HG02981 (cell line): ENCODE results near the gene DDC.
"Not testable (repeated sequence)": the region's sequence is repeated elsewhere in the genome, so short reads cannot be mapped to it uniquely, and the experiment has no call there.

Experiments
- ATAC-seq: cut with Tn5 transposase; IDR thresholded peaks from one replicate; pipeline ENCODE4 v1.9.1; 2021; ENCODE audit warnings: mild to moderate bottlenecking, moderate library complexity; ENCODE audit not compliant: unreplicated experiment

Gene DDC

DNA sequence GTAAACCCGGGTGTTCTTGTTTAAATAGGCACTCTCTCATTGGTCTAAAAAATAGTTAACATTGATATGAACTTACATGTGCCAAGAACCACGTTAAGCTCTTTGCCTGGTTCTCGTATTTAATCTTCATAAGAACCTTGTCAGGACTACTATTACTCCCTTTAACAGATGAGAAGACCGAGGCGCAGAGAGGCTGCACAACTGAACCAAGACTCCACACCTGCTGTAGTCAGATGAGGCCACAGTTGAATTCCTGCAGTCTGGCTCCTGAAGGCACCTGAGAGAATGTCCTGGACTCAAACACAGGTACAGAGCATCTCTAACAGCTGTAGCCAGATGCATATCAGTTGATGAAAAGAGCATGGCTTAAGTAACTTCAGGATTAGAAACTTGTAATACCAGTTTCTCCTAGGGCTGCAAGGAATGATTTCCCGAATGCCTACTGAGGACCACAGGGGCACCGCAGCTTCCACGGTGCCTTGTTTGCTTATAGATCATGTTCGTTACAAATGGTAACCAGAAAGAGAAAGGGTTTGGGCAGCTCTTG, 9.5 kb downstream of the DDC start:
- ATAC-seq, result no peak

DNA sequence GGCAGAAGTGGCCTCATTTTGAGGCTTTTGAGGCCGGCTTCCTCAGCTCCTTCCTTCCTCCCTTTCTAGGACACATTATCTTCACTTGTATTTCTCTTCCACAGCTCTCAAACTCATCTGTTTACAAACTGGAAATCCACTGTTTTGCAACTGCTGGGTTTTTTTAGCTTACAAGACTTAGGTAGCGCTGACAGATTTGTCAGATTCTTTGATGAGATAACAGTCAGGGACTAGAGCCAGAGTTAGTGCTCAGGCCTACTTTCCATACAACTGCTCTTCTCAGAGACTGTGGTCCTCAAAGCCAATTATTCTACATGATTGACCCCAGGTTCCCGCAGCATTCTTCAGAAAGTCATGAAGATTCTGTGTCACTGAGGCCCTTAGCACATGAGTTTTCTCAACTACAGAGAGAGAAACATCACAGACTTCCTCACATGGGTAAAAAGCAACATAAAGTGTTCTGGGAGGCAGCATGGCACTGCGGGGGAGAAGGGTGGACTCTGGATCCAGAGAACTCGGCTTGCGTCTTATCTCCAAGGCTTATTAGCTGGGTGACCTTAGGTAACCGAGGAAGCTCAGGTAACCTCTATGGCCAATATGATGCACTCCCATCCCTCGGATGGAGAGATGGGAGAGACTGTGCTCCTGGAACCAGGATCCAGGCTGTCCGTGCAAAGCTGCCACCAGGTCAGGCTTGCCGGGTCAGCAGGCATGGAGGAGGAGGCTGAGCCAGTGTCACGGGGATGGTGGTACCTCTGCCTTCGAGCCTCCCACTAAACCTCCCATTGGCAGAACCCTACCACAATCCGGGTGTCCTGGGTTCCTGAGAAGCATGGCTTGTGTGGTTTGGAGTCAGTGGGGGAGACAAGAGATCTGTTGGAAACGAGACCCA, 10.5 kb downstream of the DDC start:
- ATAC-seq, result no peak

DNA sequence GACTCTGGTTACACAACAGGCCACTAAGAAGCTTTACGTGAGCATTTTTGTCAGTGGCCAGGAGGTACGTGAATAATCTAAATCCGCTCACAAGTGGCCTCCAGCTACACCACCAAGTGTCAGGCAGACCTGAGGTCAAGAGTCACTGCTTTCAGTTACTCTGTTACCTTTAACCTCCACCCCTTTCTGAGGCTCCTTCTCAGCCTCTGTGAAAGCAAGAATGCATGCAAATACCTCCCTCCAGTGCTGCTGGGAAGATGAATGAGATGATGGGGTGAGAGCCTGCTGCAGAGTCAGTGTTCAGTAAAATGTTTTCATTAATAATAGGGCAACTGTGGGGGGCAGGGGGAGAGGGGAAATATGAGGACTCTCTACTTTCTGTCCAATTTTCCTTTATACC, 11.2 kb downstream of the DDC start:
- ATAC-seq, result no peak

DNA sequence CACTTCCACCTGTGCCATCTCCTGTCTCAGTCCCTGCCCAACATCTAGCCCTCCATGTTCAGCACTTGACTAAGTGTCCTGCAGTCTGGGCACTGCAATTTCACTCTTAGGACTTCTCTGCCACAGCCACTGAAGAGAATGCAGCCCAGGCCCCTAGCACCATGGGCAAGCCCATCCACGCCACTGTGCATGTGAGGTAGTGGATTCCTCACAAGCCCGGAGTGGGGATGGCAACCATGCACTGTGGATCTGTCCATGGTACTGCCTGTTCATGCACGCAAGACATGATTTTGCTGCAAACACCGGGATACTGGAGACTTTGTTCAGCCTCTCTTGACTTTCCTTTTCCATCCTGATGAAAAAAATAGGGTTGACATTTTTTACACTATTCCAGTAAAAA, 12.3 kb downstream of the DDC start:
- ATAC-seq, result no peak

DNA sequence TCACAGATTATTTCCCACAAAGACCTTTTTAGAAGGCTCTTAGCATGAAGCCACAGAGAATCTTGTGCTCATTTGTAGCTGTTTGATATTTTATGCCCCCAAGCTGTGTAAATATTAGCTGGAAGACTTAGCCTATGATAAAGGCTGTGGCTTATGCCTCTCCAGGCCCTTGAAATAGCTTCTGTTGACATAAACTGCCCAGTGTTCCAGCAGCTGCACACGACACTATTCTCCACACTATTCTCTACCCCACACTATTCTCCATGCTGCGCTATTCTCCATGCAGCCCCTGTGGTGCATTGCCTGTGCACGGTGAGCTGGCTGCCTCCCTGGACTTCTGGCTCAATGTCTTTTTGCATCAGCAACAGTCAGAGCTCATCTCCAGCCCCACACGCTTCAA, 13.1 kb downstream of the DDC start:
- no peak for ATAC-seq

DNA sequence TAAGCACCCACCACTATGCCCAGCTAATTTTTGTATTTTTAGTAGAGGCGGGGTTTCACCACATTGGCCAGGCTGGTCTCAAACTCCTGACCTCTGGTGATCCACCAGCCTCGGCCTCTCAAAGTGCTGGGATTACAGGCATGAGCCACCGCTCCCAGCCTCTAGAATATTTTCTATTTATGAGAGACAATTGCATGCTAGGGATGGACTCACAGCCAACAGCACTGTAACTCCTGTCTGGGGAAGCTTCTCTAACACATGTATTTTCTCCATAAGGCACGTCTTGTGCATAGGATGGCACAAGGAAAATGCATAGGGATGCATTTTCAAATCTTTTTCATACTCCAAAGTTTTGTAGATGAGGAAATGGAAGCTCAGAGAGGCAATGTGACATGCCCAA, 19.6 kb downstream of the DDC start:
- ATAC-seq, result not testable (repeated sequence)

DNA sequence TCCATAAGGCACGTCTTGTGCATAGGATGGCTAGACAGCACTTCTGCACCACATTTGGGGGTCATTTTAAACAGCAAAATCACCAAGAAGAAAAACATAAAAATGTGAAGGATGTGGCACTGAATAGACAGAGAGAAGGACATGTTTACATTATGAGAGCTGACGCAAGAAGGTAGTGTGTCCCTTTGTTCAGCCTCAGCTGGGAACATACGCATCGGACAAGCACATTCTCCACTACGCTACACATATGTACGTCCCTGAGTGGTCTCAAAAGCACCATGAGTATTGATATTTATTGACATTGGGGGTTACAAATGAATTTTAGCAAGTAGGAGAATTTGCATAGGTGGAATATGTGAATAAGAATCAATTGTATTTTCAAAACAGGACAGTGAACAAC, 20.2 kb downstream of the DDC start:
- ATAC-seq, result no peak

DNA sequence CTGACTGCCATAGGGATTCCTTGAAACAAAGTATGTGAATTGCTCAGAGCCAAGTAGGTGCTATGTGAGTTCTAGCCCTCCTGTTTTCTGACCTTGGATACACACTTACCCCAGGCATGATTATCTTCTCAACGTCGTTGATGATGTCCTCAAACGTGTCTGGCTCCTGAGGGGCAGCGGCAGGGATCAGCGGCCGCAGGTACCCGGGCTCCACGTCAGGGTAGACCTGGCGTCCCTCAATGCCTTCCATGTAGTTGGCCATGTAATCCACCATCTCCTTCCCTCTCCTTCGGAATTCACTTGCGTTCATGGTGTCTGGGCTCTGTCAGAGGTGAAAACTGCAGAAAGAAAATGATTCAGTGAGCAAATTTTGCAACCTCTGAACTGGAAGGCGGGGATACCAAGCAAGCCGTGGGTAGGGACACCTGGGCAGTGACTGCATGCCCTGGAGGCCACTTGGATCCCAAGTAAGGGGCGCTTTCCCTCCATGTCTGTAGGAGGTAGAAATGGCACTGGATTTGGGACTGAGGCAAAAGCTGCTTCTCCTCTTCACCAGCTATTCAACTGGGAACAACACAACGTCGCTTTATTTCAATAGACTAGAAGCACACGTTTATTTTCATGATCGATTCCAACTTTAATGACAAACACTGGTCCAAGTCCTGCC, 21.3 kb downstream of the DDC start:
- ATAC-seq, result no peak

DNA sequence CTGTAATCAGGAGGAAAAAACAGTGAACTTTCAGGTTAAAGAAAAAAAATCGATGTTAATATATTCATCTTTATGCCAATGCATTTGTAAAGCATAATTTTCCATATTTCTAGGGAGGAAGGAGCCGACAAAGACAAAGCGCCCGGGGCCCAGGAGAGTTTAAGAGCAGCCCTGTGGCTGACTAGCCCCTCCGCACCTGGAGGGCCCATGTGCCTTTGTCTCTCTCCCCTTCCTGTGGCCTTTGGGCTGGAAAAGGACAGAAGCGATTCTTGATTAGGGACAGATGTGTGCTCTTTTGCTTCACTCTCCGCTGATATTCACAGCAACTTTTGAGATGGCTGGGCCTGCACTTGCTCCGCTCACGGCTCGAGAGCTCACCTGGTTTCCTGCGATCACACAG, 23.1 kb downstream of the DDC start:
- no peak for ATAC-seq

DNA sequence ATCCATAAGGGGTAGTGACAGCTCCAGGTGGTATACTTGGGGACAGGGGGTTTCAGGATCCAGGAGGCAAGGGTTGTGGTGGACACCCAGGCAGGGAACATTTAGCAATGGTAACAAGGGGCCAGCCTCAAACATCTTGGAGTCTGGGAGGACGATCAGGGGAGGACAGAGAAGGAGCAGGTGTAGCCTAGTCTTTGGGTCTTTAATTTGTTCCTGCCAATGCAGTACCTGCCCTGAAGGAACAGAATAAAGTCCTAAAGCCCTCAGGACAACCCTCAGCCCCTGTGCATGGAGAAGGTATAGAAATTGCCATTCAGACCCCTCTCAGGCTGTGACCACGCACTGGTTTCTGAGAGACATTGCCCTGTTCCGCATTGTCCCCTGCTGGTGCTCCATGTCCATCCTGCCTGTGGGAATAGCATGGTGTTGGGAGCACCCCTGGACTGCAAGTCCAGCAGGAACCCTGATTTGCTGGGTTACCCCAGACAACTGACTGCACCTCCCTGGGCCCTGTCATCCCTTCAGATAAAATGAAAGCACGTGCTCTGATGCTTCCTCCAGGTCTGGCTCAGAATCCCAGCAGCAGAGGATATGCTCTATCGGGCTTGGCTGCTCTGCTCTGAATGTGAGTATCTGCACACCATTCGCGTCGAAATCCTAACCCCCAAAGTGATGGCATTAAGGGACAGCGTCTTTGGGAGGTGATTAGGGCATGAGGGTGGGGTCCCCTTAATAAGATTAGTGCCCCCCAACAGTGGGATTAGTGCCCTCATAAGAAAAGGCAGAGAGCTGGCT, 24.2 kb downstream of the DDC start:
- no peak for ATAC-seq

DNA sequence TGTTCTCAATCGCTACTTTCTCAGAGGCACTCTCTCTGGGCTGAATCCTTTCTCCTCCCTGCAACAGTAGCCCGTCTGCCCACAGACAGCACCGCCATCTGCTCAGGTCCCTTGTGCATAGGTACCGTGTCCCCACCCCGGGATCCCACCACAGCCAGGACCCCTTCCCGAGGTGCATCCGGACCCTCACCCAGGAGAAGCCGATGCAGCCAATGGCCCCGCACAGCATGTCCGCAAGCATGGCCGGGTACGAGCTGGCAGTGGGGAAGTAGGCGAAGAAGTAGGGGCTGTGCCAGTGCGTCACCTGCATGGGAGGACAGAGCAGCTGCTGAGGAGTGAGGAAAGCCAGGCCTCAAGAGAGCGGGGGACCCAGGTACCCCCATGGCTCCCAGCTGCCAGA, 25.5 kb downstream of the DDC start:
- ATAC-seq, result no peak

DNA sequence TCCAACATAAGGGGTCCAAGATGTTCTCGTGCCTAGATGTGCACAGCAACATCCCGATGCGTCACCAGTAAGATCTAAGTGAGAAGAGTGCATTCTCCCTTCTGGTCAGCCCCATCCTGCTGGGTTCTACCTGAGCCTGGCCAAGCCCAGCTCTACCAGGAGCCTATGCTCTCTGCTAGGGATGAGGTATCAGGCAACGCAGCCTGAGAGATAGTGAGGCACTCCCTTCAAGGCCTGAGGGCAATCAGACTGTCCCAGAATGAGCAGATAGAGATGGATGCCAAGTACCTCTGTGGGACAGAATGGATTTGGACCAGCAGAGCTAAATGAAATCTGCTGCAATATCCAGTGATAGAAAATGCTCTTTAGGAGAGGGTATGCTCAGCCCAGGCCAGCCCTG, 26.7 kb downstream of the DDC start:
- no peak for ATAC-seq

DNA sequence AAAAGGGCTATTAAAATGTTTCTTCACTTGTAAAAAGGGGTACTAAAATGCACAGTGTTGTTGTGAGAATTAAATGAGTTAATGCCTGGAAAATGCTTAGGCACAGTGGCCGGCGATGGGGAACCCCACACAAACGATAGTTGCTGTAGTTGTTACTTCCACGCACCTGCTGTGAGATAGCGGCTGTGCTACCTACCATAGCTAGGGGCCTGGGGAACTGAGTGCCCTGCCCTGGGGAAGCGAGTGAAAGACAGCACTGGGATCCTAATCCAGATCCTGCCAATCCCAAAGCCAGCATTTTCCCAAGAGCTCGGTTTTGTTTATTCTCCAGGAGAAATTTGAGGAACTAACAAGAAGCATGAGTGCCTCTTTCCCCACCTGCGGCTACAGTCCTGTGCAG, 27.8 kb downstream of the DDC start:
- no peak for ATAC-seq

DNA sequence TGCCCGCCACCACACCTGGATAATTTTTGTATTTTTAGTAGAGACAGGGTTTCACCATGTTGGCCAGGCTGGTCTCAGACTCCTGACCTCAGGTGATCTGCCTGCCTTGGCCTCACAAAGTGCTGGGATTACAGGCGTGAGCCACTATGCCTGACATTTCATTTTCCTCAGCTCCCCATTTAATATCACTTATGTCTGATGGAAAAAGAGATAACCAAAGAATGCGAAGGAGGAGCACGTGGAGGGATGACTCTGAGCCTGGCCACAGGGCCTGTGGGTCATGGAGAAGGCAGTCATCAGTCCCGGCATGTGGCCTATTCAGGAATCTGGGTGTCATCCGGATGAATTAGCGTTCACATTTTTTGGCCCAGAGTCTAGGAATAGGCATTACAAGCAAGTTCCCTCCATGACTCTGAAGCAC, 29.9 kb downstream of the DDC start:
- not testable (repeated sequence) for ATAC-seq

DNA sequence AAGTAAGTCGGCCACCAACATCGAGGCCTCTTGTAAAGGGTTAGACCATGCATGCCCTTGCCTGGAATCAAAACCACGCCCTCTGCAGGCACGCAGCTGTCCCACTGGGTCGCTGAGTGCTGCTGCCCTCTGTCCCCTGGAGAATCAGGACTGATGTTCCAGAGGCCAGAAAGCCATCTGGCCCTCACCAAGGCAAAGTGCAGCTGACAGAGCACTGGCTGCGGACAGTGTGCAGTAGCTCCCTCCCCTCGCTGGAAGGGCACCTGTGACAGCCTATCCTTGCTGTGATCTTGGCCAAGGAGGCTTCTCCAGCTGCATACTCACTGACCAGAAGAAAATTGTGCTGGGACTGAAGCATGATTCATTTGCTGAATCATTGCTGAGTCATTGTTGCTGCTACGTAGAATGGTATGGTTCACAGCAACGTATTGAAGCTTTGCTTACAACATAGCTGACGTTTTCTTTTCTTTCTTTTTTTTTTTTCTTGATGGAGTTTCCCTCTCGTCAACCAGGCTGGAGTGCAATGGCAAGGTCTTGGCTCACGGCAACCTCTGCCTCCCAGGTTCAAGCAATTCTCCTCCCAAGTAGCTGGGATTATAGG, 30.4 kb downstream of the DDC start:
- no peak for ATAC-seq

DNA sequence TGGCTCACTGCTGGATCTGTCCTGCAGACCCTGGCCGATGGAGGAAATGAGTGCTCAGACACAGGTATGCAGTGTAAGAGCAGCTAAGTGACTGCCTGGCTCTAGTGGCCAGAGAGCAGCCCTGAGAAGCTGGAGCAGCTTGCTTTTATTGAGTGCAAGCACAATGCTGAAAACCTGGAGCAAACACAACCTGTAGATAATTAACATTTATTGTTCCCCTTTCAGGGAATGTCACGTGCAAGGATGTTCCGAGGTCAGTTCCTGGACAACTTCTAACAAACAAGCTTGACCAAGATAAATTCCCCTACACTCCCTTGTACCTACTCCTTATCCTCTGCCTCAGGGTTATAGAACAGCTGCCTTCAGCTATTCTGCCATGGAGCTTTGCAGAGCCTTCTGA, 31.3 kb downstream of the DDC start:
- no peak for ATAC-seq

DNA sequence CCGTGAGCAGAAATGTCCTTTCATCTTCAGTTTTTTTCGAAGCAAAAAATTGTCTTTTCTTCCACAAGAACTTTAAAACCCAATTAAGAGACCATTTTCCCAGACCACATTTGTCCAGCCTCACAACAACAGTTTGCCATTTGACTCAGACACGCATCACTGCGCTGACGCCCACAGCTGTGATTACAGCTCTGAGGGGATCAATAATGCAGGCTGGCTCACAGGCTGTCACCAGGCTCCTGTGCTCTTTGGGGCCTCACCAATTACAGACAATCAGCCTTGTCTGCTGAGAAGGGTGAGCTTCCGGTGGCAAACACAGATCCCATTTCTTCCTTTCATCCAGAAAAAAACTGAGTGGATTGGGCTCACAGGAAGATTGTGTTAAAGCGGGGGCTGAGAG, 33.3 kb downstream of the DDC start:
- ATAC-seq, result no peak

DNA sequence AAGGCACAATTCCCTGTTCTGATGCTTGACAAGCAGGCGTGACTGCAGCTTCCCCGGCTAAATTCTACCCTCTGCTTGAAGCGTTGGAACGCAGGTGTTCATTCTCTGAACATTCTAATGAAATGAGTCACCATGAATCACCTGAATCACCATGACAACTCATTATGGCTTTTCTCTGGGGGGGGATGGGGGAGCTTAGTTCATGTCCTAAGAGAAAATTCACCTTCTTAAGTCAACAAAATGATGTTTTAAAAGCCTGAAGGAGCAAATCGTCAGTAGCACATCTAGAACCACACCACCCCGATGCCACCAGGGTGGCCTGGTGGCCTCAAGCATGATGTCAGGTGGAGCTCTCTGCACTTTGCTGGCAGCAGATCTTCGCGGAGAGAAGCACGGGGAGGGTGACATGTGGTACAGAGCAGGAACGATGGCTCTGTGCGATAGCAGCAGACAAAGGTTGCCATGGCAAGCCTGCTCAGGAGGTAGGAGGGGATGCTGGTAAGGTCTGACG, 33.7 kb downstream of the DDC start:
- ATAC-seq, result no peak

DNA sequence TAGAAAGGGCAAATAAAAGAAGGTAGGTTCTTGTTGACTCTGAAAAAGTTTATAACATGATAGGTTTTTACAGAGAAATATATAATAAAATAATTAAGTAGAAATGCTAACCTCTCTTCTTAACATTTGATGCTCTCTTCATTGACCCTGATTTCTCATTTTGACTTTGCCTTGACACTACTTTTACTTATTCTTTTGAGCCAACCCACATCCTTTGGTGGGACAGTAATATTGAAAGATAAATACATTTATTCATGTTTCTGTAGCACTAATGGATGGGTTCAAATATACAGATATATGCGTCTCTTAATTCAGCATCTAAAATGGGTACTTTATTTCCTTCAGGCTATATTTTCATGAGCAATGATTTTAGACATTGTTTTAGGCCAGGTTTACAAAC, 34.4 kb downstream of the DDC start:
- no peak for ATAC-seq

DNA sequence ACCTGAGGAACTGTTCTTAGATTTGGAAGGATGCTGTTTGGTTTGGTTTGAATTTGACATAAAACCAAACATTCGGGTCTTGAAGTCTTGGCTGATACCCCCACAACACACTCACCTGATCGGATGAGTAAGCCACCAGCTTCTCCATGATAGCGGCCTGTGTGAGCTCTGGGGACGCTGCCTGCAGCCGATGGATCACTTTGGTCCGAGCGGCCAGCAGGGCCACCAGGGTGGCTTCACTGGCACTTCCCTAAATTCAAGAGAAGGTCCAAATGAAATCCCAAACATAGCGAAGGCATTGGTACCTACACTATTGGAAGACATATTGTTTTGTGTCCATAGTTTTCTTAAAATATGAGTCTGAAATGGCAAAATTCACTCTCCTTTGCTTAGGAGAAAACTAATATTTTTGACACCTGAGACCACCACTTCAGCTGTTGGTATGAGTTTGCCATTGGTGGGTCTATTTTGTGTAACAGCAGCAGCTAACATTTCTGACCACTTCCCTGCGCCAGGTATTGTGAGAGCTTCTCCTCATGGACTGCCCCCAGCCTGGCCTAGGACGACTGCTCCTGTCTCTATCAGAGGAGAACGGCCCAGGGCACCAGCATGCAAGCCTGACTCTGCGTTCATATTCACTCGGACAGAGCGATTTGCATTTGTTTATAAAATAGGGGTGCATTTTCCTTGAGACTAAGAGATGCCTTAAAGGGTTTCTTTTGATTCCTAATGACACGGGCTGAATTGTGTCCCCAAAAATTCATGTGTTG, 35.9 kb downstream of the DDC start:
- no peak for ATAC-seq
